Measurements from ENCODE around the gene ALMS1.
"Not testable (repeated sequence)": the region's sequence is repeated elsewhere in the genome, so short reads cannot be mapped to it uniquely, and the experiment has no call there.

Gene ALMS1

DNA sequence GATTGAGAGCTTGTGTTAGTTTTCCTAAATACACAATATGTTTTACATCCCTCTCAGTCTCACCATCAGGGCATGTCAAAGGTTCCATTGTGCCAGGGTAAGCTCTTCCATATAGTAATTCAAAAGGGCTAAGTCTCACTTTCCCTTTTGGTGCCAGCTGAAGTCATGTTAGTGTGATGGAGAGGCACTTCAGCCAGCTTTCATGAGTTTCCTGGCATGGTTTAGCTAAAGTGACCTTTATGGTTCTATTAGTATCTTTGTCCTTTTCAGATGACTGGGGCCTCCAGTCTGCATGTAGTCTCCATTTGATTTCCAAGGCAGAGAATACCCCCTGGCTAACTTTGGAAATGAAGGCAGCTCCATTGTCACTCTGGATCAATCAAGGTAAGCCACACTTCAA lies 229.4 kb downstream of the ALMS1 start:
- ChIA-PET POLR2A (no interaction called here), CTCF (no interaction called here)
- DNase-seq (ENCODE audit: low read depth, low spot score) = no peak
- H3K4me3 ChIP-seq (ENCODE audit: low read depth, low read length) = no peak overlapping the region
- TF ChIP-seq, protein P1, sequence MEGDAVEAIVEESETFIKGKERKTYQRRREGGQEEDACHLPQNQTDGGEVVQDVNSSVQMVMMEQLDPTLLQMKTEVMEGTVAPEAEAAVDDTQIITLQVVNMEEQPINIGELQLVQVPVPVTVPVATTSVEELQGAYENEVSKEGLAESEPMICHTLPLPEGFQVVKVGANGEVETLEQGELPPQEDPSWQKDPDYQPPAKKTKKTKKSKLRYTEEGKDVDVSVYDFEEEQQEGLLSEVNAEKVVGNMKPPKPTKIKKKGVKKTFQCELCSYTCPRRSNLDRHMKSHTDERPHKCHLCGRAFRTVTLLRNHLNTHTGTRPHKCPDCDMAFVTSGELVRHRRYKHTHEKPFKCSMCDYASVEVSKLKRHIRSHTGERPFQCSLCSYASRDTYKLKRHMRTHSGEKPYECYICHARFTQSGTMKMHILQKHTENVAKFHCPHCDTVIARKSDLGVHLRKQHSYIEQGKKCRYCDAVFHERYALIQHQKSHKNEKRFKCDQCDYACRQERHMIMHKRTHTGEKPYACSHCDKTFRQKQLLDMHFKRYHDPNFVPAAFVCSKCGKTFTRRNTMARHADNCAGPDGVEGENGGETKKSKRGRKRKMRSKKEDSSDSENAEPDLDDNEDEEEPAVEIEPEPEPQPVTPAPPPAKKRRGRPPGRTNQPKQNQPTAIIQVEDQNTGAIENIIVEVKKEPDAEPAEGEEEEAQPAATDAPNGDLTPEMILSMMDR (IDR thresholded peaks at IDR 0.05; ENCODE audit: insufficient read depth, low read length, missing control alignments) = no peak

DNA sequence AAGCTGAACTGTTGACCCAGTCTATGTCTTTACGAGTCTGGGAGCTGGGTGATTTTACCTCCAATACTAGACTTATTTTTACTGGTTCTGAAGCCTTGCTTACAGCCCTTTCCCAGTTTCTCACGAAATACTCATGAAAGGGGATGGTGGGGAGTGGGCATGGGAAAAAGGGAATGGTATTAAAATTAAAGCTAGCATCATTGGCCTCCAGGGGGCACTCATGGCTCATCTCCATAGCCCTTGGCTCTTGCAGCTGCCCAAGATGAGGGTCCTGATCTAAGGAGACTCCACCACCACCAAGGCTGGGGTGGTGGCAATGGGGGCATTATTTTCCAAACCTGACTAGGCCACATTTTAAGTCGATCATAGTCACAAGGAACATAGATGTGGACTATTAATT lies 234.3 kb downstream of the ALMS1 start:
- DNase-seq (ENCODE audit: low read depth, low spot score); CTCF ChIA-PET; POLR2A ChIA-PET; H3K4me3 ChIP-seq (ENCODE audit: low read depth, low read length): not testable (repeated sequence)

DNA sequence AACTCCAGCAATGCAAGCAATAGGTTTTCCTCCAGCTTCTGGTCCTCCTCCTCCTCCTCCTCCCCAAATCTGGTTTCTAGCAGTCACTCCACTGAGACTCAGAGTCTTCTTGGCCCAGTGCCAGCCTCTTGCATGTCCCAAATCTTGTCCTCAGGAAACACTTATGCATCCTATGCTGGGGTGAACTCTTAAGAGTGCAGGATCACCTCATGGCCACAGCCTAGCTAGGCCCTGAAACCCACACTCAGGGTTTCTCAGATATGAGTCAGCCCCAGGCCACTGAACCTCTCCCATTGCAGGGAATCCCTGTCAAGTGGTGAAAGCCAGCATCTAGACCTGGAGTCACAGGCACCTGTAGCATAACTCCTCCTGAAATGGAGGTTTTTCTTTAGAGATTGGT lies 238.4 kb downstream of the ALMS1 start:
- DNase-seq (ENCODE audit: low read depth, low spot score); H3K4me3 ChIP-seq (ENCODE audit: low read depth, low read length); POLR2A ChIA-PET; CTCF ChIA-PET: not testable (repeated sequence)

DNA sequence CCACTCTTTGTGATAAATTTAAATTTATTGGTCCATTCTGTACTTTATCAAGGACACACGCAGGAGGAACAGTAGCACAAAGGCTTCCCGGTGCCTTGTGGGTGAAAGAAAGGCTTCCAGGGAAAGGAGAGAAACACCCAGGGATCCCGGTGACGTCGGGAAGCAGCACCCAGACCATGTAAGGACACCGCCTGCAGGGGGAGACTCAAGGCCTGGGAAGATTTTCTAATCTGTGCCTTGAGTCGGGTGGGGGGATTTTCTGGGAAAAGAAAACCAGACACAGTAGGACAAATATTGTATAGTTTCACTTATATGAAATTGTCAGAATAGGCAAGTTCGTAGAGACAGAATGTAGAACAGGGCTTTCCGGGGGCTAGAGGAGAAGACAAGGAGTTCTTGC lies 239.0 kb downstream of the ALMS1 start:
- DNase-seq (ENCODE audit: low read depth, low spot score); H3K4me3 ChIP-seq (ENCODE audit: low read depth, low read length); CTCF ChIA-PET; POLR2A ChIA-PET: not testable (repeated sequence)

DNA sequence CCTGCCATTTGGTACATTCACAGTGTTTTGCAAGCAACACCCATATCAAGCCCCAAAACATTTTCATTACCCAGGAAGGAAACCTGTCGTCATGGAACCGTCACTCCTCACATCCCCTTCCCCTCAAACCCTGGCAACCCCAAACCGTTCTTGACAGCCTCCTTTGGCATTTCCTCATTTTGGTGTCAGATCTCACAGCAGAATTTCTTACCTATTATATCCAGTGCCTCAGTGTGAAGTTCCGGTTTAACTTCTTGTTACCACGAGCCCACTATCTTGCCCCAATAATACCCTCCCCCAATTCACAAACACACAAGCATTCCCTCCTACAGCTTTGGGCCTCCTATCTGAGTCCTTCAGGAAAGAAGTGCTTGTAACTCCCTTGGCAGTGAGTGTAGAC lies 240.6 kb downstream of the ALMS1 start:
- CTCF ChIA-PET; DNase-seq (ENCODE audit: low read depth, low spot score); POLR2A ChIA-PET; H3K4me3 ChIP-seq (ENCODE audit: low read depth, low read length): not testable (repeated sequence)

DNA sequence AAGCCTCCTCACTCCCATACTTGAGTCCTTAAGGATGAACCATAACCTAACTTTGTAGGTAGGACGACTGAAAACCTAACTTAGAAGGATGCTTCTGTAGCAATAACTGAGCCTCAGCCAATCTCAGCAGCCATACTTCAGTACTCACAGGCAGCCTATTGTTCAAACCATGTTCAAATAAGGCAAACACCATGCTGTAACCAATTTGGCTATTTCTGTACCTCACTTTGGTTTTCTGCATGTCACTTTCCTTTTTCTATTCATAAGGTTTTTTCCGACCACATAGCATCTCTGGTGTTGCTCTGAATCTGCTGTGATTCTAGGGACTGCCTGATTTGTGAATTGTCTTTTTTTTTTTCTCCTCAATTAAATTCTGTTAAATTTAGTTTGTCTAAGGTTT lies 242.9 kb downstream of the ALMS1 start:
- DNase-seq (ENCODE audit: low read depth, low spot score); POLR2A ChIA-PET; H3K4me3 ChIP-seq (ENCODE audit: low read depth, low read length): not testable (repeated sequence)
- CTCF ChIA-PET = interaction anchor here (1.0 kb wide), 1 partner anchor 18 kb away, joined by 3 read pairs; no protein-coding TSS in a partner anchor

- TF ChIP-seq, protein P1 (IDR thresholded peaks at IDR 0.05; ENCODE audit: insufficient read depth, low read length, missing control alignments) = peak; percentile 7
- POLR2A ChIA-PET; DNase-seq (ENCODE audit: low read depth, low spot score); H3K4me3 ChIP-seq (ENCODE audit: low read depth, low read length): not testable (repeated sequence)
- CTCF ChIA-PET = interaction anchor here (0.7 kb wide), 2 partner anchors 63 to 67 kb away, joined by 3 to 4 read pairs; no protein-coding TSS in a partner anchor
Measured at GRCh38 chr2:73630662-73631266, 245.1 kb downstream of the ALMS1 start.

- CTCF ChIA-PET; DNase-seq (ENCODE audit: low read depth, low spot score): not testable (repeated sequence)
Measured at GRCh38 chr2:73636977-73637376, 251.3 kb downstream of the ALMS1 start.

GRCh38 chr2:73638429-73638828 lies 252.8 kb downstream of the ALMS1 start:
- H3K4me3 ChIP-seq (ENCODE audit: low read depth, low read length) = no peak overlapping the region
- TF ChIP-seq, protein P1 (IDR thresholded peaks at IDR 0.05; ENCODE audit: insufficient read depth, low read length, missing control alignments) = no peak
- ChIA-PET POLR2A (no interaction called here), CTCF (no interaction called here)
- DNase-seq (ENCODE audit: low read depth, low spot score) = no peak

More at GRCh38 chr2:73636977-73637376, 251.3 kb downstream of the ALMS1 start:
- H3K4me3 ChIP-seq (ENCODE audit: low read depth, low read length); POLR2A ChIA-PET: not testable (repeated sequence)

DNA sequence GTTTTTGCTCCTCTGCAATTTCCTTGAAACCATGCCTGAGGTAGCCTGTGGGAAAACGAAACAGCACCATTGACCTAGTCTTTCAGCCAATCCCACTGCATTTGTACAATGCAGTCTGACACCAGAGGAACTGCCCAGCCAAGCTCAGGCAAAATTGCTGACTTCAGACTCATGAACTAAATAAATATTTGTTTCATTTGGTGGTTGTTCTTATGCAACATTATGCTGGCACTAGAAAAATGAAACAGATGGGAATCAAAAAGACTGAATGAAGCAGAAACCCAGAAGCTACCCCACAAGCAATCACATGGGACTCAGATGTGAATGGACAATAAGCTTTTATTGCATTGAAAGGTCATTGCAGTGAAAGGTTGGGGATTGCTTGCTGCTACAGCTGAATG lies 254.9 kb downstream of the ALMS1 start:
- TF ChIP-seq, protein P1 (IDR thresholded peaks at IDR 0.05; ENCODE audit: insufficient read depth, low read length, missing control alignments) = no peak
- ChIA-PET CTCF (no interaction called here), POLR2A (no interaction called here)
- H3K4me3 ChIP-seq (ENCODE audit: low read depth, low read length) = no peak overlapping the region
- DNase-seq (ENCODE audit: low read depth, low spot score) = no peak
